Skin epidermis (tissue), 12 donors: ENCODE results near the gene MAGED1.

Experiments used
- H3K27ac ChIP-seq, 21 experiments: fragments of 200-600 bp; sonication (generic) in 11 of 21; one replicate each; pipeline ENCODE4 v1.5.0; 2020; ENCODE audit warnings: mild to moderate bottlenecking in 3 of 21, inconsistent platforms in 2 of 21, moderate library complexity in 2 of 21
- H3K4me3 ChIP-seq, 7 experiments: fragments of 200-600 bp; sonication (generic) in 2 of 7; one replicate each; pipeline ENCODE4 v1.5.0; 2020; ENCODE audit warnings: inconsistent platforms in 2 of 7, mild to moderate bottlenecking in 2 of 7, moderate library complexity in 1 of 7

Gene MAGED1, protein sequence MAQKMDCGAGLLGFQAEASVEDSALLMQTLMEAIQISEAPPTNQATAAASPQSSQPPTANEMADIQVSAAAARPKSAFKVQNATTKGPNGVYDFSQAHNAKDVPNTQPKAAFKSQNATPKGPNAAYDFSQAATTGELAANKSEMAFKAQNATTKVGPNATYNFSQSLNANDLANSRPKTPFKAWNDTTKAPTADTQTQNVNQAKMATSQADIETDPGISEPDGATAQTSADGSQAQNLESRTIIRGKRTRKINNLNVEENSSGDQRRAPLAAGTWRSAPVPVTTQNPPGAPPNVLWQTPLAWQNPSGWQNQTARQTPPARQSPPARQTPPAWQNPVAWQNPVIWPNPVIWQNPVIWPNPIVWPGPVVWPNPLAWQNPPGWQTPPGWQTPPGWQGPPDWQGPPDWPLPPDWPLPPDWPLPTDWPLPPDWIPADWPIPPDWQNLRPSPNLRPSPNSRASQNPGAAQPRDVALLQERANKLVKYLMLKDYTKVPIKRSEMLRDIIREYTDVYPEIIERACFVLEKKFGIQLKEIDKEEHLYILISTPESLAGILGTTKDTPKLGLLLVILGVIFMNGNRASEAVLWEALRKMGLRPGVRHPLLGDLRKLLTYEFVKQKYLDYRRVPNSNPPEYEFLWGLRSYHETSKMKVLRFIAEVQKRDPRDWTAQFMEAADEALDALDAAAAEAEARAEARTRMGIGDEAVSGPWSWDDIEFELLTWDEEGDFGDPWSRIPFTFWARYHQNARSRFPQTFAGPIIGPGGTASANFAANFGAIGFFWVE

GRCh38 chrX:51892921-51893745, at the start of gene MAGED1:
Gene MAGED1, plus strand, starts transcription at chrX:51893623. Its CDS starts 682 bp downstream, at chrX:51894305.
- Histone ChIP-seq H3K4me3 (peak within 1 kb of the TSS; percentile 43 to 55 (median 46)), H3K27ac (peak within 1 kb of the TSS in 20 of 21 experiments; percentile 37 to 89 (median 76))

DNA sequence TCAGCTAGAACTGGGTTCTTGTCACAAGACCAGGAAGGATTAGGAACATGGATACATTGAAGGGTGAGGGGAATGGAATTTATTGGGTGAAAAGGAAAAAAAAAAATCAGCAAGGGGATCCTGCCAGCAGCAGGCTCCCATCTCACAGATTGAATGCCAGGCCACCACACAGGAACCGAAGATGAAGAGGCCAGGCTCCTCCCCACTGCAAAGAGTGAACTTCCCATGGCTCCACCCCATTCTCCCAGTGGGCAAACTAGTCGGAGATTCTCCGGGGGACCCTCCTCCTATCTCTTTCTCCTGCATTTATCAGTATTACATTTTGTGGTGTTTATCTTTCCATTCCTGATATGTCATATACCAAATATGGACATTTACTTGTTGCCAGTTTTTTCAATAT, 46.0 kb upstream of the MAGED1 start:
- Histone ChIP-seq H3K27ac (no peak overlapping the region), H3K4me3 (no peak overlapping the region)

DNA sequence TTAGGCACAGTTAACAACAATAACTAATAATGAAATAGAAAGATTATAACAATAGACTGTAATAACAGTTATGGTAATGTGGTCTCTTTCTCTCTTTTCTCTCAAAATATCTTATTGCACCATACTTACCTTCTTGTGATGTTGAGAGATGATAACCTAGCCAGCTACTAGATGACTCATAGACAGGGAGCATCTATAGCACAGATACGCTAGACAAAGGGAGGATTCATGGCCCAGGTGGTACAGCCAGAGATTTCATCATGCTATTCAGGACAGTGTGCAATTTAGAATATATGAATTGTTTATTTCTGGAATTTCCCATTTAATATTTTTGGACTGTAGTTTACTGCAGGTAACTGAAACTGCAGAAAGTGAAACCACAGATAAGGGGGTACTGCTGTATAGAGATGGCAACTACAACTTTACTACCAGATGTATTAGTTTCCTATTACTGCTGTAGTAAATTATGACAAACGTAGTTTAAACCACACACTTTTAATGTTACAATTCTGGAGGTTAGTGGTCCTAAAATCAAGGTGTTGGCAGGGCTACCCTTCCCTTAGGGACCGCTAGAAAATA, 41.8 kb upstream of the MAGED1 start:
- no peak overlapping the region for H3K27ac ChIP-seq
- H3K4me3 ChIP-seq: no peak overlapping the region

DNA sequence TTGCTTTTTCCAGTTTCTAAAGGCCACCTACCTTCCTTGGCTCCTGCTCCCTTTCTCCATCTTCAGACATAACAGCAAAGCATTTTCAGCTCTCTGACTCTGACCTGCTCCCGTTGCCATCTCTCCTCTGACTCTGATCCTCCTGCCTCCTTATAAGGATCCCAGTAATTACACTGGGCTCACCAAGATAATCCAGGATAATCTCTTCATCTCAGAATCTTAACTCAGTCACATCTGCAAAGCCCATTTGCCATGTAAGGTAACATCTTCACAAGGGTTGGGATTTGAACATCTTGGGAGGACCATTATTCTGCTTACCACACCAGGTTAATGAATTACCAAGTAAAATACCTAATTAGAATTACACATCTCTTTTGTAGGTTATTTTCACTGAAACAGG, 41.3 kb upstream of the MAGED1 start:
- Histone ChIP-seq H3K4me3 (no peak overlapping the region), H3K27ac (no peak overlapping the region)

DNA sequence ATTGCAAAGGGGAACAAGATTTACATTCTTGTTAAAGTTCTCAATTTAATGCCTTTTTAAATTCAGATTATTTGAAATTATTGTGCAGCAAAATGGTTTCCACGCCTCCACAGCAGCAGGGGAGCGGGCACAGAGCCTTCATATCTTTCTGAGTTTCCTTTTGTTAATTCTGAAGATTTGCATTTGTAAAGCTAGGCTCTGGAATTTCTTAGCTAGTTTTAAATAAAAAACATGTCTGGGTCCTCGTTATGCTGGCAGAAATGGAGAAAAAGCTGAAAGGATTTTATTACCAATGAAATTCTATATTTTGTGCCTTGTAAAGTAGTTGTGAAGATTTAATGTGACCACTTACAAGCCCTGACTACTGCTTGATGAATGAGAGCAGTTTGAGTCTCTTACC, 40.8 kb upstream of the MAGED1 start:
- no peak overlapping the region for H3K4me3 ChIP-seq
- no peak overlapping the region for H3K27ac ChIP-seq

- Histone ChIP-seq H3K27ac (no peak overlapping the region), H3K4me3 (no peak overlapping the region)
These were observed 40.2 kb upstream of the MAGED1 start for GRCh38 chrX:51853251-51853650.

- Histone ChIP-seq H3K27ac (no peak overlapping the region), H3K4me3 (no peak overlapping the region)
These were observed 37.7 kb upstream of the MAGED1 start for GRCh38 chrX:51855698-51856097.

DNA sequence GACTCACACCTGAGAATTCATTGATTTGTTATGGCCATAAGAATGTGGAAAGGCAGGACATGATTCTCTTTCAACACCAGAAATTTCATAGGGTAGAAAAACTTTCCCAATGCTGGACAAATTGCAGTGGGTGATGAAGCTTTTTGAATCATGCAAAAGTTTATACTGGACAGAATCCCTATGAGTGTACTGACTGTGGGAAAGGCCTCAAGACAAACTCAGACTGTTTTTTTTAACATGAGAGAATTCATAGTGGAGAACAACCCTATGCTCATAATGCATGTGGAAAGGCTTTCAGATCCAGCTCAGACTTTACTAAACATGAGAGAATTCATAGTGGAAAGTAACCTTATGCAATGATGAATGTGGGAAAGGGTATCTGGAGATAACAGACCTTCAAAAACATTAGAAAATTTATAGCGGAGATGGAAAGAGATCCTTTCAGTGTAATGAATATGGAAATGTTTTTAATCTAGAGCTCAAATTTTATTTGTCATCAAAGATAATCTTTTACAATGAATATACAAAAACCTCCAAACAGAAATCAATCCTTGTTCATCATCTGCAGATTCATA, 36.2 kb upstream of the MAGED1 start:
- Histone ChIP-seq H3K4me3 (no peak overlapping the region), H3K27ac (no peak overlapping the region)

GRCh38 chrX:51860679-51861078, 32.7 kb upstream of the MAGED1 start:
- no peak overlapping the region for H3K27ac ChIP-seq
- H3K4me3 ChIP-seq: no peak overlapping the region

- no peak overlapping the region for H3K27ac ChIP-seq
- no peak overlapping the region for H3K4me3 ChIP-seq
These were observed 30.5 kb upstream of the MAGED1 start for GRCh38 chrX:51862920-51863319.

DNA sequence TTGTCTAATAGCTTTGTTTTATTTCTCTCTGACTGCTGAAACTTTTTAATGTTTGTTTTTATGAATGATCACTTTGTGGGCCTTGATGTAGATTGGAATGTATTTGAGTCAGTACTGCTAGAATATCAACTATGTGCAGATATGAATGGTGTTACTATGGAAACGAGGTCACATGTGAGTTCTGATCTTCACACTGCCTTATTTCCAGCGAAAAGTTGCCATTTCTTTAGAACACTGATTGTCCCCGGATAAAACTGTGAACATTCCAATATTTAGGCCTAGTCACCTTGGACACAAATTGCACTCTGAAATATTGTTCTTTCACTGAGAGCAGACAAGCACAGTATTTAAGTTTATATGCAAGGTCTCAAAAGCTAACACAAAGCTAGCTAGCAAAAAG, 27.2 kb upstream of the MAGED1 start:
- H3K27ac ChIP-seq: no peak overlapping the region
- H3K4me3 ChIP-seq: no peak overlapping the region

DNA sequence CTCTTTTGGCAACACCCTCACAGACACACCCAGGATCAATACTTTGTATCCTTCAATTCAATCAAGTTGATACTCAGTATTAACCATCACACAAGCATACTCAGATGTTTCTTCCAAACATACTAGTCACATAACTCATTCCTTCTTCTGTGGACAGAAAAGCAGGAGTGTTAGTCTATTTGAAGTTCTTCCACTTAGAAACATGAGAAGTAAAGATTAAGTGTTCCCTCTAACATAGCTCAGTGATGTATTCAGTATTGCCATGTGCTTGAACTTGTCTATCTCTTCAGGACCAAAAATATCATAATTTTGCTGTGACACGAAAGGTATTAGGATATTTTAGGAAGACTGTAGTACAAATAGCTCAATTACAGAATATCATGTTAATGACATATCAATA, 25.8 kb upstream of the MAGED1 start:
- no peak overlapping the region for H3K27ac ChIP-seq
- H3K4me3 ChIP-seq: no peak overlapping the region

DNA sequence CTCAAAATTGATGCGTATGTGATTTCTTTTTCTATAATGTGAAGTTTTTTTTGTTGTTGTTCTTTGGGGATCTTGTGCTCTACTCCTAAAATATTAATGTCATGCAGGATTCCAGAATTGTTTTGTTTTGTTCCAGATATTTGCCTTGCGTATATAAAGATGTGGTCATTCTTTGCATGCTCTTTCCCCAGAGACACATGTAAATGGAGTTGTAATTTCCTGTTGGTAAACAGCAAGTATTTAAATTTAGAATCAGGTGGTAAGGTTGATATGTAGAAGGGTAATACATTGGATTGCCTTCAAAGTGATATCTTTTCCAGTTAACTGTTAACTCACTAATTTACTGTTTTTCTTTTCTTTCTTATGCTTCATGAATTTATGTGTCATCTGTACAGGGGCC, 23.1 kb upstream of the MAGED1 start:
- Histone ChIP-seq H3K4me3 (no peak overlapping the region), H3K27ac (no peak overlapping the region)

DNA sequence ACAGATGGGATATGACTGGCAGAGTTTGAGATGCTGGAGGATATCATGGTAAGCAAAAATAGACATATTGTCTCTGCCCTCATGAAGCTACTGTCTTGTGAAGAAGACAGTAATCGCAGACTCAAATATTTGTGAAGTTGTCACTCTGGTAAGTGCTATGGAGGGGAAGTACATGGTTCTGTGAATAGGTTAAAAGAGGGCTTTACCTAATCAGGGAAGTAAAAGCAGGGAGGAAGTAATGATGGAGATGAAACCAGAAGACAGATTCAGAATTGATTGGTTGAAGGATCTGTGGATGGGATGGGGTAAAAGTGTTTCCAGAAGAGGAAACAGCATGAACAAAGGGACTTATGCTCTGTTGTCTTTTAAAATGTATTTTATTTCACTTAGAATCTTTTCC, 19.3 kb upstream of the MAGED1 start:
- H3K4me3 ChIP-seq: no peak overlapping the region
- no peak overlapping the region for H3K27ac ChIP-seq

DNA sequence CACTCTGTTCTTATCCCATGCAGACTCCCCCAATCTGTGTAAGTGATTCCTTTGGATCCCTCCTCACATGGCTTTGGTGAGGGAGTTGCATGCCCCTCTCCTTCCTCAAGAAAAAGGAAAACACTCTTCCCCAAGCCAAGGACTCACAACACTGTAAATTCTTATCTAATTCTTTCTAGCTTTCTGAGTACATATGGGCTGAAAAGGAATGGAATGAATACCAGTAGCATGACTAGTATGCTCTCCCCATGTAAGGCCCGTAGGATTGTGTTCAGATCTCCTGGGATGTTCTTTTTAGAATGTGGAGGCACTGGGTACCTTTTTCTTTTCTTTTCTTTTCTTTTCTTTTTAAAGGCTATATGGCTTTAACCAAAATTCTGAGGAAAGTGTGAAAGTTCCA, 17.0 kb upstream of the MAGED1 start:
- no peak overlapping the region for H3K4me3 ChIP-seq

GRCh38 chrX:51878056-51878455, 15.4 kb upstream of the MAGED1 start:
- H3K27ac ChIP-seq: no peak overlapping the region
- H3K4me3 ChIP-seq: no peak overlapping the region

More for the DNA sequence above, 17.0 kb upstream of the MAGED1 start:
- no peak overlapping the region for H3K27ac ChIP-seq

GRCh38 chrX:51889851-51890250, 3.6 kb upstream of the MAGED1 start:
- no peak overlapping the region for H3K27ac ChIP-seq
- H3K4me3 ChIP-seq: no peak overlapping the region

- Histone ChIP-seq H3K4me3 (no peak overlapping the region), H3K27ac (no peak overlapping the region)
These were observed 2.2 kb upstream of the MAGED1 start for GRCh38 chrX:51891245-51891644.

- peak overlapping the region in 11 of 21 experiments; percentile 16 to 84 (median 62) for H3K27ac ChIP-seq
- no peak overlapping the region for H3K4me3 ChIP-seq
These were observed 1.4 kb upstream of the MAGED1 start for GRCh38 chrX:51891821-51892551.
